Medulla oblongata (tissue), 1 donor: ENCODE data around the gene TTC28.
A peak's percentile ranks its signal among the peaks of the same experiment; 100 is the strongest.

ENCODE experiments used
- DNase-seq: peaks from one replicate; pipeline ENCODE4 v3.0.0-alpha.2; 2015; ENCODE audit errors: extremely low spot score

Gene TTC28

DNA sequence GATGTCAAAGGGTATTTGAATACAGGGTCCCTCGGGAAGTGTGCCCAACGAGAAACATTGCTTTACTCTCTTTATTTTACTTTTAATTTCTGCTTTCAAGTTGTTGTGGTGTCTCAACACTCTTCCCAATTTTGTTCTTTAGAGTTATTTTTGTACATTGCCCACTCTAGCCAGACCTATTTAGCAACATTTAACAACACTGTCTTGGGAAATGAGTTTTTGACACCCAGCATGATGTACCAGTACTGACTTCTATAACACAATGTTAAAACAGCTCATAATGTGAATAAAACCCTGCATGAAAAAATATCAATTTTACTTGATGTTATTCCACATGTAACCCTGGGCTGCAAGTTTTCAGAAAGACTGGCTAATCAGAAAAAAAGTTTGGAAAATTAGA lies 410.4 kb downstream of the TTC28 start:
- no peak for DNase-seq

DNA sequence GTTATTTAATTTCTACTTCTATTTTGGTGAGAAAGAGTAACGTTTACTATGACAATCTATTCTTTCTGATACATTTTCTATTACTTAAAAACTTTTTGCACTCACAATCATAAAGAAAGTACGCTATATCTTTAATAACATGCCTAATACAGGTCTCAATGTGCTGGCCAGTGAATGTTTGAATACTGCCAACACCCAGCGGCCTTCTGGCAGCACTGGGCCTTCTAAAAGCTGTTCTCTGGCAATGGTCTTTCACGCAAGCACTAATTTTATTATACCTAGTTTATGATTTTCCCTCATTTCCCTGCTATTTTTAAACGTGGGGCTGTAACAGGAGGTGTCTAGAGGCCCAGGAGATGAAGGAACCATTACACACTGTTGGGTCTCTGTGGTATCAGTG lies 410.8 kb downstream of the TTC28 start:
- DNase-seq = no peak

GRCh38 chr22:28268171-28268570 lies 411.5 kb downstream of the TTC28 start:
- no peak for DNase-seq

DNA sequence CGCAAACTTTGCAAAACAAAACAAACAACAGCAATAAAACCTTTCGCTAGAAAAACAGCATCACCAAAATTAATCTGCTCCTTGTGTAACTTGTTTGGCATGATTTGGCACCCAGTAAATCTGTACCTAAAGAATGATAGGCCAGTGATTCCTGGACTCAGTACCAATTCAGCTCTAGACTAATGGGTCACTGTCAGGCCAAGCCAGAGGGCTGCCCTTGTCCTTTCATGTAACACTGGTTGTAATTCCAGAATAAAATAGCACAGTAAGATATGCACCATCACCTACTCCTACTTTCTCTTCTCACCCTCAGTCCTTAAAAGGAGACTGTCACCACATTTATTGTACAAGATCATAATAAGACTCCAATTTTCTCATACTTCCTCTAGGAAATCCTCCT lies 419.0 kb downstream of the TTC28 start:
- DNase-seq = no peak

GRCh38 chr22:28259774-28260312 lies 419.8 kb downstream of the TTC28 start:
- peak; percentile 46 for DNase-seq

- no peak for DNase-seq
Measured at GRCh38 chr22:28254396-28254795, 425.2 kb downstream of the TTC28 start.

- DNase-seq = no peak
Measured at GRCh38 chr22:28252539-28252938, 427.1 kb downstream of the TTC28 start.

GRCh38 chr22:28250036-28250695 lies 429.5 kb downstream of the TTC28 start:
- DNase-seq = no peak

- no peak for DNase-seq
Measured at GRCh38 chr22:28249402-28249801, 430.2 kb downstream of the TTC28 start.

DNA sequence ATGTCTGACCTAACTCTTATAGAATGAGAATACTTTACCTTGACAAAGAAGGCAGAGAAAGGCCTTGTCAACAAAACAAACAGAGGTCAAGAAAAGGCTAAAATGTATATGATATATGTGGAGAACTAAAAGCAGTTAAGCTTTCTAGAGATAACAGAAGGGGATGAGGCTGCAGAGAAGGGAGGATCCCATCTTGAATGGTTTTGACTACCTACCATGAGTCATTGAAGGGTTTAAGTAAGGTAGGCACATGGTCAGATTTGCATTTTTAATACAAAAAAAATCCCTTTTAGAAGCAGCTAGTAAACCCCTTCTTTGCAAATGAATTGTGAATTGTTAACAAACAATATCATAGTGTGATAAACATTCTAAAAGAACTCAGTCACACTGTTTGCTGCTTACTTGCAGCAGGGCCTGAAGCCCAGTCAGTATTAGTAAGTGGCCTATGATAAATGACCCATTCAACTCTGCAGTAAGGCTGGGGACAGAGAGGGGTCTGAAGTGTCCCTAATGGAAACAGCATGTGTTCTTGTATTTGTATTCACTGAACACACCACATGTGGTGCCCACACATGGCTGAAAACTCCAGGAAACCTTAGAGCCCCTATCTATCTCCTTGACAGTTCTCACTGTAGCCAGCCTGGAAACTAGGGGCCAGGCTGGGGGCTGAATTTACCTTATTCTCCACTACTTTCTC lies 431.8 kb downstream of the TTC28 start:
- DNase-seq = peak; percentile 54

GRCh38 chr22:28247136-28247535 lies 432.5 kb downstream of the TTC28 start:
- DNase-seq = no peak

GRCh38 chr22:28246397-28246796 lies 433.2 kb downstream of the TTC28 start:
- DNase-seq = no peak

DNA sequence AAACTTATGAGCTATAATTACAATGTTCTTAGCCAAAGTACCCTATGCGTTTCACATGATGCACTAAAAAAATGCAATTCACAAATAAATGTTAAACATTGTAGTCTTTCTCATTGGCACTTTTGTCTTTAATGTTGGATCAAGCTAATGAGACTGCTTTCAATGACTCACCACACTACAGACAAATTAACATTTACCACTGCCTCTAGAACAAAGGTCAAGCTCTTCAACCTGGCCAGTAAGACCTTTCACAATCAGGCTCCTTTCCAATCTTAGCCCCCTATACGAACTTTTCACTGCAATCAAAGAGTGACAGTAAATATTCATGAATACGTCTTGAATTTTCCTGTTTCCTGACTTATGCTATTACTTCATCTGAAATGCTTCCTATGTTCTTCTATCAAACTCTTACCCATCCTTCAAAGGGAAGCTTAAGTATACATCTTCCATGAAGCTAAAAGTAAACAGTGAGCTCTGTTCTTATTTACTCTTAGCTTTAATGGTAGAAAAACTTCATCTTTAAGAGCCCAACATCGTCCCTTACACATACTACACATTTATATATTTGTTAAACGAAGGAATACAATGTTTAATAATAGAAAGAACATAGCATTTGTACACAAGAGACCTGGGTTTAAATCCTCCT lies 433.9 kb downstream of the TTC28 start:
- DNase-seq = no peak

- no peak for DNase-seq
Measured at GRCh38 chr22:28244757-28245156, 434.9 kb downstream of the TTC28 start.

- no peak for DNase-seq
Measured at GRCh38 chr22:28243539-28243938, 436.1 kb downstream of the TTC28 start.

- peak; percentile 21 for DNase-seq
Measured at GRCh38 chr22:28241656-28242290, 437.9 kb downstream of the TTC28 start.

DNA sequence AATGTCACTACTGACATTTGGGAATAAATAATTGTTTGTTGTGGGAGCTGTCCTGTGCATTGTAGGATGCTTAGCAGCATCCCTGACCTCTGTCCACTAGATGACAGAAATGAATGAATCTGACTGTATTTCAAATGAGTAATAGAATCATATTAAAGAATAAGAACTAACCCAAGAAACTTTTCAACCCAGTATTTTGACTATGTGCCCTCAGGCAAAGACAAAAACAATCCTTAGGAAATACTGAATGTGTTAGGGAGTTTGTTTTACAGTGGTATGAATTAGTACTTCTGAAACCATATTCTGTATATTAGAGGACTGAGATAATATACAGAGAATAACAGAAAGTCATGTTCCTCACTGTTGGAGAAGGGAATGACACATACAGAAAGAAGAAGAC lies 439.7 kb downstream of the TTC28 start:
- no peak for DNase-seq

DNA sequence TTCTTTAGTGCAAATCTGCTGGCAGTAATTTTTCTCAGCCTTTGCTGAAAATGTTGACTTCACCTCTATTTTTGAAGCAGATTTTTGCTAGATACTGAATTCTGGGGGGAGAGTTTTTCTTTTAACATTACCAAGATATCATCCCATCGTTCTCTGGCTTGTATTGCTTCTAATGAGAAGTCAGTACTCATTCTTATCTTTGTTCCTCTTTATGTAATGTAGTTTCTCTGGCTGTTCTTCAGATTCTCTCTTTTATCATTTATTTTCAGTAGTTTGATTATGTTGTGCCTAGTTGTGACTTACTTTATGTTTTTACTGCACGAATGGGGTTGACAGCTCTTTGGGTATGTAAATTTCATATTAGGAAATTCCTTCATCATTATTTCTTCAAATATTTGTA lies 441.9 kb downstream of the TTC28 start:
- no peak for DNase-seq

GRCh38 chr22:28237112-28237511 lies 442.5 kb downstream of the TTC28 start:
- DNase-seq = no peak

DNA sequence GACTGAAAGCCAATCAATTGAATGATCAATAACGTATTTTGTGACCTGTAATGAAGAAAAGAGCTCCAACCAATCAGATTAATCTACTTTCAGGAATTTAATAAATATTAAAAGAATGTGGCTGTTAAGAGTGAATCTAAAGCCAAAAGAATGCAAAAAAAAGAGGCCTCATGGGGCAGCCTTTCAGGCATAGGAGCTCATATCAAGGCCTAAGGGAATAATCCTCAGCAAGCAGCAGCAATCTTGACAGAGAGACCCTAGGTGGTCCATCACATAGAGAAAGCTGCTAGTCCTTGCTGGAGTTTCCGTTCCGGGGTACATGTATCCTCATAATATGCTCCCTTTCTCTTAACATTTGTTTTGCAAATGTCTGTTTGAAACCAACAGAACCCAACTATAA lies 447.4 kb downstream of the TTC28 start:
- DNase-seq = no peak

DNA sequence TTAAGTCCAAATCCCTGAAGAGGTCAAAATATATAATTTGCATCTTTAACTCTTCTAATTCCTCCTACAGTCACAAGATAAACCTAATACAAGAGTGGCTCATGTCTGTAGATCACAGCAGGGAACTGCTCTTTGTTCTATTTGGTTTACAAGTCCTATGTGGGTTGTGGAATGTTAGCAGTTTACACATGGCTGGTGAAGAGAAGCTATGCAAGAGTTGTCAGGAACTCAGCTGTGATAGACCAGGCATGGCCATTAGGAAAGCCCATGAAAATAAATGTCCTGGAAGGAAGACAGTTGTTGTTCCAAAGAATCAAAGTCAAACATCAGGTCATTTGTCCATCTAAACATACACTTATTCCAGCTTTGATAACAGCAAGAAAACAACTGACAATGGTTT lies 448.2 kb downstream of the TTC28 start:
- DNase-seq = no peak

DNA sequence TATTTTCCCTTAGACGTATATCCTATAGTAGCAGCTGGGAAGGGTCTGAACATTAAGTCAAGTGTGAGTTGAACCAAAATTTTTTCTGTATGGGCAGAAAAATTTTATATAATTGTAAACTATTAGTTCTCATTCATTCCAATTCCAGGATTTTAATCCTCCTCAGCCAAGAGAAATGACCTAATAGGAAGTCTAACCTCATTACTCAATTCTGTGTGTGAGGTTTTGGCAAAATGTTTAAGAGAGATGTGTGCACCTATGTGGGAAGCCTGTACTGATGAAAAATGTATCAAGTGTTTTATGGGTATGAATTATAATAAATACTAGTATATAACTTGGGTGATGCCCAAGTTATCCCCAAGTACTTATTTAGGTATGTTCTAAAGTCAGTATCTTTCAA lies 449.0 kb downstream of the TTC28 start:
- DNase-seq = no peak
